H1 (cell line): ENCODE data around the gene BBX. TPM values are rescaled to one million over a fixed set of nuclear protein-coding genes. Genes with fewer than 3 reads are reported as not detected.

Experiments
- CTCF ChIA-PET: fragments of 300-600 bp; sonication (Branson Sonifier 250); formaldehyde crosslinking; loops from one replicate; lab custom pipeline; 2021; ENCODE audit not compliant: partially characterized antibody; lab: Charles Lee
- POLR2A ChIA-PET: fragments of 300-600 bp; sonication (Branson Sonifier 250); formaldehyde crosslinking; loops from one replicate; lab custom pipeline; 2021; ENCODE audit warnings: inconsistent platforms; ENCODE audit not compliant: partially characterized antibody; lab: Charles Lee
- DNase-seq, 2 experiments: peaks; one replicate each; pipeline versions ENCODE4 v3.0.0 to v3.0.0-alpha.2; 2010 to 2022; ENCODE audit warnings: low spot score in 2 of 2, low read depth in 1 of 2, mixed read lengths in 1 of 2
- FAIRE-seq: peaks from 2 replicates; lab custom pipeline; 2011; peaks lifted over from hg19 to GRCh38; lab: Jason Lieb, UNC
- H2AFZ ChIP-seq: 2 replicates; pipeline ENCODE4 v1.8.1; 2012; ENCODE audit warnings: low read length, inconsistent platforms
- H2AK5ac ChIP-seq: 2 replicates; pipeline ENCODE4 v1.6.1; 2013; ENCODE audit warnings: low read depth, low read length
- H2BK120ac ChIP-seq: replicated peaks from 2 replicates; pipeline ENCODE3; 2013; ENCODE audit warnings: low read depth, low read length, inconsistent platforms
- H2BK12ac ChIP-seq: 2 replicates; pipeline ENCODE4 v1.6.1; 2013; ENCODE audit warnings: low read depth, low read length
- H2BK15ac ChIP-seq: 2 replicates; pipeline ENCODE4 v1.6.1; 2013; ENCODE audit warnings: low read length
- H2BK20ac ChIP-seq: 2 replicates; pipeline ENCODE4 v1.6.1; 2013; ENCODE audit warnings: low read length
- H2BK5ac ChIP-seq: 2 replicates; pipeline ENCODE4 v1.6.1; 2013; ENCODE audit warnings: low read depth, low read length
- H3K14ac ChIP-seq: 2 replicates; pipeline ENCODE4 v1.6.1; 2013; ENCODE audit warnings: inconsistent platforms; ENCODE audit not compliant: insufficient read length
- H3K18ac ChIP-seq: 2 replicates; pipeline ENCODE4 v1.6.1; 2013; ENCODE audit warnings: low read length; ENCODE audit errors: extremely low read depth
- H3K23ac ChIP-seq: 2 replicates; pipeline ENCODE4 v1.6.1; 2013; ENCODE audit warnings: inconsistent platforms; ENCODE audit not compliant: insufficient read length
- H3K23me2 ChIP-seq: 2 replicates; pipeline ENCODE4 v1.6.1; 2013; ENCODE audit warnings: low read depth, low read length
- H3K27ac ChIP-seq: 2 replicates; pipeline ENCODE4 v1.6.1; 2011; ENCODE audit warnings: low read depth, low read length, inconsistent platforms
- H3K27me3 ChIP-seq, 4 experiments: replicated peaks in 1 of 4; 1 replicate in 1 of 4; 2 replicates in 3 of 4; pipeline versions ENCODE4 v1.6.1 to v1.8.1; 2011 to 2013; ENCODE audit warnings: low read length in 3 of 4, mild to moderate bottlenecking in 3 of 4, inconsistent platforms in 2 of 4, mixed read lengths in 2 of 4, moderate library complexity in 1 of 4; ENCODE audit not compliant: control insufficient read depth in 3 of 4, insufficient read depth in 3 of 4; ENCODE audit errors: extremely low read depth in 1 of 4
- H3K36me3 ChIP-seq, 4 experiments: 2 replicates each; pipeline versions ENCODE4 v1.6.1 to v1.8.1; 2011 to 2013; ENCODE audit warnings: mild to moderate bottlenecking in 4 of 4, low read length in 3 of 4, moderate library complexity in 2 of 4, control low read depth in 1 of 4, inconsistent platforms in 1 of 4; ENCODE audit not compliant: insufficient read depth in 4 of 4, control insufficient read depth in 2 of 4
- H3K4ac ChIP-seq: replicated peaks from 2 replicates; pipeline ENCODE3; 2013; ENCODE audit warnings: low read length, low read depth, mixed read lengths, inconsistent platforms; ENCODE audit not compliant: insufficient read length
- H3K4me1 ChIP-seq, 4 experiments: replicated peaks in 1 of 4; 1 replicate in 1 of 4; 2 replicates in 3 of 4; pipeline versions ENCODE4 v1.6.1 to v1.8.1; 2011 to 2013; ENCODE audit warnings: low read length in 3 of 4, inconsistent platforms in 2 of 4, mixed read lengths in 1 of 4; ENCODE audit not compliant: insufficient read depth in 4 of 4, control insufficient read depth in 3 of 4
- H3K4me2 ChIP-seq, 2 experiments: 2 replicates each; pipeline versions ENCODE4 v1.6.1 to v1.8.1; 2011 to 2013; ENCODE audit warnings: low read depth in 2 of 2, low read length in 2 of 2, control low read depth in 1 of 2, inconsistent platforms in 1 of 2, mild to moderate bottlenecking in 1 of 2; ENCODE audit not compliant: insufficient read depth in 1 of 2
- H3K4me3 ChIP-seq, 4 experiments: fragments of 200-600, 300-600 bp in 1 of 4; sonication (generic), shearing (Covaris generic), sonication (Bioruptor Twin) in 1 of 4; 2 replicates each; pipeline versions ENCODE4 v1.5.1 to v1.8.1; 2011 to 2016; ENCODE audit warnings: low read length in 4 of 4, low read depth in 3 of 4, control low read depth in 2 of 4, inconsistent platforms in 2 of 4, mild to moderate bottlenecking in 2 of 4, mixed read lengths in 1 of 4, moderate library complexity in 1 of 4; ENCODE audit not compliant: insufficient read depth in 2 of 4; ENCODE audit errors: extremely low read depth in 1 of 4
- H3K56ac ChIP-seq: replicated peaks from 2 replicates; pipeline ENCODE3; 2013; ENCODE audit warnings: low read depth, mild to moderate bottlenecking, mixed read lengths, low read length, inconsistent platforms; ENCODE audit not compliant: insufficient read length
- H3K79me1 ChIP-seq: 2 replicates; pipeline ENCODE4 v1.6.1; 2013; ENCODE audit warnings: low read depth, low read length, control low read depth
- H3K79me2 ChIP-seq, 2 experiments: 2 replicates each; pipeline versions ENCODE4 v1.6.1 to v1.8.1; 2012 to 2013; ENCODE audit warnings: low read length in 2 of 2, mild to moderate bottlenecking in 2 of 2, inconsistent platforms in 1 of 2; ENCODE audit not compliant: insufficient read depth in 2 of 2, control insufficient read depth in 1 of 2
- H3K9ac ChIP-seq, 4 experiments: replicated peaks in 1 of 4; 1 replicate in 1 of 4; 2 replicates in 3 of 4; pipeline versions ENCODE4 v1.6.1 to v1.8.1; 2011 to 2013; ENCODE audit warnings: low read depth in 3 of 4, low read length in 3 of 4, control low read depth in 2 of 4, mild to moderate bottlenecking in 2 of 4, moderate library complexity in 2 of 4, inconsistent platforms in 1 of 4; ENCODE audit errors: extremely low read depth in 1 of 4
- H3K9me3 ChIP-seq, 2 experiments: 2 replicates each; pipeline versions ENCODE4 v1.6.1 to v1.8.1; 2012 to 2013; ENCODE audit warnings: mild to moderate bottlenecking in 2 of 2, moderate library complexity in 2 of 2, control low read depth in 1 of 2, inconsistent platforms in 1 of 2, low read depth in 1 of 2, low read length in 1 of 2, mixed read lengths in 1 of 2; ENCODE audit not compliant: insufficient read depth in 2 of 2
- H4K20me1 ChIP-seq, 2 experiments: replicated peaks in 1 of 2; 2 replicates each; pipeline versions ENCODE3 to v1.8.1; 2011 to 2013; ENCODE audit warnings: inconsistent platforms in 2 of 2, low read length in 2 of 2, mild to moderate bottlenecking in 1 of 2; ENCODE audit not compliant: insufficient read depth in 2 of 2, control insufficient read depth in 1 of 2
- H4K5ac ChIP-seq: 2 replicates; pipeline ENCODE4 v1.6.1; 2013; ENCODE audit warnings: low read length, low read depth, mixed read lengths, inconsistent platforms; ENCODE audit not compliant: insufficient read length
- H4K8ac ChIP-seq: 2 replicates; pipeline ENCODE4 v1.8.0; 2013; ENCODE audit warnings: mild to moderate bottlenecking, moderate library complexity, low read length, inconsistent platforms; ENCODE audit not compliant: insufficient read depth; ENCODE audit errors: extremely low read depth
- H4K91ac ChIP-seq: replicated peaks from 2 replicates; pipeline ENCODE3; 2013; ENCODE audit warnings: low read length, mixed read lengths, inconsistent platforms; ENCODE audit not compliant: insufficient read length
- CBX8 ChIP-seq: fragments of 300-800, 300-1000 bp; sonication (generic); IDR thresholded peaks from 2 replicates; pipeline ENCODE4 v1.7.1; 2016; ENCODE audit warnings: low read depth, low read length, borderline replicate concordance
- EGR1 ChIP-seq: IDR thresholded peaks from 2 replicates; pipeline ENCODE4 v1.6.1; 2011; ENCODE audit warnings: low read depth, low read length, borderline replicate concordance
- POU5F1 ChIP-seq: IDR thresholded peaks from 2 replicates; pipeline ENCODE4 v1.6.1; 2011; ENCODE audit warnings: low read depth, mild to moderate bottlenecking, low read length, moderate library complexity
- RAD21 ChIP-seq, 2 experiments: IDR thresholded peaks in 1 of 2; conservative IDR thresholded peaks in 1 of 2; 2 replicates each; pipeline ENCODE4 v1.6.1; 2011; ENCODE audit warnings: low read depth in 2 of 2, low read length in 2 of 2, improper control_type of control experiment in 1 of 2, inconsistent platforms in 1 of 2, mild to moderate bottlenecking in 1 of 2, moderate library complexity in 1 of 2
- RNF2 ChIP-seq: fragments of 200-900, 300-1000 bp; sonication (generic); IDR thresholded peaks from 2 replicates; pipeline ENCODE4 v1.7.1; 2016; ENCODE audit warnings: borderline replicate concordance, low read depth, mild to moderate bottlenecking, antibody characterized with exemption, low read length; ENCODE audit not compliant: poor library complexity, severe bottlenecking; ENCODE audit errors: missing control alignments
- SIN3A ChIP-seq, 2 experiments: IDR thresholded peaks in 1 of 2; conservative IDR thresholded peaks in 1 of 2; 2 replicates each; pipeline ENCODE4 v1.6.1; 2011 to 2012; ENCODE audit warnings: low read length in 2 of 2, improper control_type of control experiment in 1 of 2, low read depth in 1 of 2, mild to moderate bottlenecking in 1 of 2
- WGBS, 2 experiments: shearing (Covaris generic) in 1 of 2; methylation state at CpG; one replicate each; pipeline versions ENCODE4 v1.1.6 to v1.1.7; 2013 to 2015; ENCODE audit warnings: low lambda C conversion rate in 2 of 2, mixed read lengths in 2 of 2, inconsistent platforms in 1 of 2, low coverage in 1 of 2, missing lambda C conversion rate in 1 of 2; ENCODE audit not compliant: insufficient replicate concordance in 2 of 2, insufficient coverage in 1 of 2, insufficient read length in 1 of 2; ENCODE audit errors: extremely low coverage in 1 of 2, missing lambda C conversion rate in 1 of 2; 5-methylcytosine and 5-hydroxymethylcytosine counted together
- polyA plus RNA-seq, 7 experiments: library from polyadenylated mRNA; depleted of rRNA in 3 of 7; stranded (reverse) in 5 of 7; unstranded in 2 of 7; fragments of >200 nt in 5 of 7; fragments of 200-250 nt in 2 of 7; gene quantifications; 1 replicate in 5 of 7; 2 replicates in 1 of 7; 4 replicates in 1 of 7; pipeline versions ENCODE4 v1.2.1 to v1.2.3, GENCODE V29; 2011 to 2013; ENCODE audit warnings: missing spikeins in 2 of 7, mixed read lengths in 2 of 7
- total RNA-seq: library from RNA; stranded (reverse); fragmentation: NEBNext Ultra II Directional; extraction: Animal tissue kit (Norgen Biotek cat#: 25700); gene quantifications from 2 replicates; pipeline ENCODE4 v1.2.1, GENCODE V29; 2021

Gene BBX
- total and polyA plus RNA-seq, 2 of the 8 experiments (the other 6 are each of a cell fraction or from before 2014, with no cell fraction given) = 11.0 to 42.5 TPM

DNA sequence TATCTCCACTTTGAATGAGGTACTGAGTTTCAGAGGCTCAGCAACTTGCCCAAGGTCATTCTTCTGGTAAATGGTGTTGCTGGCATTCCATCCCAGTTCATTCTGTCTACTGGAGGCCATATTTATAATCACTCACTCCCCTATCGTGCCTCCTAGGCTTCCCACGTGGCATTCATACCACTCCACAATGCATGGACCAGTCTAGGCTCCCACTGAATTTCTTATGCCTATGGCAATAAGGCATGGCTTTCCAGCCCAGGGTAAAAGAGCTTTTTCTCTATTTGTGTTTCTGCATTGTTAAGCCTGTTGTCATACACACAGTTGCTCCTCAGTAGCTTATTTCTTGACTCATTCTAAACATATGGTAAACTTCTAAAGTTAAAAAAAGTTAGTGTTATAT is 19.9 kb downstream of the BBX start:
- Histone ChIP-seq H4K91ac (no peak overlapping the region), H2BK5ac (no peak overlapping the region), H3K4me2 (no peak overlapping the region), H3K23ac (no peak overlapping the region), H3K14ac (no peak overlapping the region), H4K8ac (no peak overlapping the region), H2AK5ac (no peak overlapping the region), H2BK20ac (no peak overlapping the region), H2AFZ (no peak overlapping the region), H4K20me1 (no peaks in the 10 kb centered on the region), H3K4ac (no peak overlapping the region), H3K36me3 (no peaks in the 10 kb centered on the region), H2BK120ac (no peak overlapping the region), H3K79me2 (peaks cover 0 to 30% of the 10 kb centered on the region in 2 experiments; a peak in 1 of 4 replicates), H3K23me2 (no peaks in the 10 kb centered on the region; the same call in 1 of the 2 replicates), H2BK12ac (no peak overlapping the region), H3K27ac (no peak overlapping the region), H3K27me3 (no peaks in the 10 kb centered on the region), H3K4me1 (peaks cover 0 to 5% (median 3%) of the 10 kb centered on the region in 4 experiments; a peak in 2 of 7 replicates), H3K4me3 (no peak overlapping the region), H3K56ac (no peak overlapping the region), H3K18ac (no peak overlapping the region), H2BK15ac (no peak overlapping the region), H3K9me3 (no peaks in the 10 kb centered on the region), H4K5ac (no peak overlapping the region), H3K79me1 (no peaks in the 10 kb centered on the region), H3K9ac (no peak overlapping the region)
- TF ChIP-seq EGR1 (no peak), RAD21 (IDR thresholded peaks at IDR 0.05 in 1 of 2, conservative IDR thresholded peaks at IDR 0.05 in 1 of 2; ENCODE audit: low read depth in 2 of 2, low read length in 2 of 2) (no peak), RNF2 (no peak), POU5F1 (no peak), CBX8 (no peak), SIN3A (conservative IDR thresholded peaks at IDR 0.05 in 1 of 2, IDR thresholded peaks at IDR 0.05 in 1 of 2; ENCODE audit: low read depth in 1 of 2, low read length in 2 of 2) (no peak)
- DNase-seq (no peak), FAIRE-seq (no peak)
- POLR2A ChIA-PET = no interaction called here
- 89% methylated on average over 2 of the region's 2 CpGs; no CpG with 5 or more reads in 1 of the 2 experiments for WGBS, 2 experiments
- CTCF ChIA-PET = interaction anchor here (0.7 to 3.3 kb wide), 19 partner anchors 9 to 345 kb away, joined by 3 to 12 read pairs (median 3); no protein-coding TSS in a partner anchor
